Esophagus muscularis mucosa (tissue), 4 donors: ENCODE data around the gene CDH5. TPM values are rescaled to one million over a fixed set of nuclear protein-coding genes. Genes with fewer than 3 reads are reported as not detected.

Experiments
- DNase-seq: peaks from one replicate; pipeline ENCODE4 v3.0.0-alpha.2; 2017; ENCODE audit errors: extremely low spot score
- H3K27ac ChIP-seq, 4 donors: fragments of 200-600 bp; sonication (generic); replicated peaks in 1 of 4; 1 replicate in 3 of 4; 2 replicates in 1 of 4; pipeline ENCODE4 v1.5.1; 2016 to 2019; ENCODE audit warnings: mild to moderate bottlenecking in 1 of 4
- H3K27me3 ChIP-seq, 4 donors: fragments of 200-600 bp; sonication (generic); one replicate each; pipeline versions ENCODE4 v1.5.1 to v1.6.0; 2016 to 2019
- H3K36me3 ChIP-seq, 4 donors: fragments of 200-600 bp; sonication (generic); one replicate each; pipeline ENCODE4 v1.5.1; 2016 to 2019
- H3K4me1 ChIP-seq, 4 donors: fragments of 200-600 bp; sonication (generic); one replicate each; pipeline ENCODE4 v1.5.1; 2016 to 2019
- H3K4me3 ChIP-seq, 4 donors: fragments of 200-600 bp; sonication (generic); 1 replicate in 2 of 4; 2 replicates in 2 of 4; pipeline ENCODE4 v1.5.1; 2016 to 2019; ENCODE audit warnings: mild to moderate bottlenecking in 4 of 4, moderate library complexity in 1 of 4
- H3K9me3 ChIP-seq, 4 donors: fragments of 200-600 bp; sonication (generic); 1 replicate in 3 of 4; 2 replicates in 1 of 4; pipeline ENCODE4 v1.5.1; 2016 to 2019
- EP300 ChIP-seq: sonication (generic); formaldehyde crosslinking; IDR thresholded peaks from one replicate; pipeline ENCODE4 v1.6.1; 2017; ENCODE audit warnings: antibody characterized with exemption
- POLR2A ChIP-seq: fragments of 450-650 bp; IDR thresholded peaks from one replicate; pipeline ENCODE4 v1.6.1; 2017; ENCODE audit warnings: antibody characterized with exemption, moderate library complexity, mild to moderate bottlenecking, low read depth
- POLR2AphosphoS5 ChIP-seq, 2 donors: sonication (generic); formaldehyde crosslinking; IDR thresholded peaks; one replicate each; pipeline ENCODE4 v1.6.1; 2017; ENCODE audit warnings: antibody characterized with exemption in 2 of 2
- WGBS: methylation state at CpG from one replicate; pipeline ENCODE4 v1.1.5; 2018; 5-methylcytosine and 5-hydroxymethylcytosine counted together
- intact Hi-C: fragments of 100-400 bp; cut with DNase I; formaldehyde crosslinking; loops from one replicate; pipeline ENCODE4 v1.15.1; 2023
- total RNA-seq, 4 donors: library from RNA; depleted of rRNA; stranded (reverse); fragments of >200 nt; gene quantifications; one replicate each; pipeline versions ENCODE4 v1.1.0 to v1.2.1, GENCODE V29; 2016
- TF ChIP-seq, protein P1 (sequence below), 3 experiments: fragments of 200-600 bp in 2 of 3; fragments of 450-650 bp in 1 of 3; sonication (generic) in 2 of 3; IDR thresholded peaks; one replicate each; pipeline ENCODE4 v1.5.1; 2017 to 2019; ENCODE audit warnings: antibody characterized with exemption in 3 of 3, mild to moderate bottlenecking in 2 of 3, moderate library complexity in 1 of 3

Gene CDH5
- total RNA-seq, 4 donors from 2014 or later = 19.5 to 63.1 (median 50.6) TPM

GRCh38 chr16:66430214-66430613 is 63.7 kb downstream of the CDH5 start:
- no peak overlapping the region for H3K4me3 ChIP-seq
- DNase-seq = no peak
- H3K36me3 ChIP-seq = no peaks in the 10 kb centered on the region
- peaks cover 0 to 3% (median 0%) of the 10 kb centered on the region in 4 donors for H3K9me3 ChIP-seq
- no peak for TF ChIP-seq EP300
- TF ChIP-seq POLR2AphosphoS5 (IDR thresholded peaks at IDR 0.05) = no peak
- TF ChIP-seq, protein P1, sequence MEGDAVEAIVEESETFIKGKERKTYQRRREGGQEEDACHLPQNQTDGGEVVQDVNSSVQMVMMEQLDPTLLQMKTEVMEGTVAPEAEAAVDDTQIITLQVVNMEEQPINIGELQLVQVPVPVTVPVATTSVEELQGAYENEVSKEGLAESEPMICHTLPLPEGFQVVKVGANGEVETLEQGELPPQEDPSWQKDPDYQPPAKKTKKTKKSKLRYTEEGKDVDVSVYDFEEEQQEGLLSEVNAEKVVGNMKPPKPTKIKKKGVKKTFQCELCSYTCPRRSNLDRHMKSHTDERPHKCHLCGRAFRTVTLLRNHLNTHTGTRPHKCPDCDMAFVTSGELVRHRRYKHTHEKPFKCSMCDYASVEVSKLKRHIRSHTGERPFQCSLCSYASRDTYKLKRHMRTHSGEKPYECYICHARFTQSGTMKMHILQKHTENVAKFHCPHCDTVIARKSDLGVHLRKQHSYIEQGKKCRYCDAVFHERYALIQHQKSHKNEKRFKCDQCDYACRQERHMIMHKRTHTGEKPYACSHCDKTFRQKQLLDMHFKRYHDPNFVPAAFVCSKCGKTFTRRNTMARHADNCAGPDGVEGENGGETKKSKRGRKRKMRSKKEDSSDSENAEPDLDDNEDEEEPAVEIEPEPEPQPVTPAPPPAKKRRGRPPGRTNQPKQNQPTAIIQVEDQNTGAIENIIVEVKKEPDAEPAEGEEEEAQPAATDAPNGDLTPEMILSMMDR (IDR thresholded peaks at IDR 0.05) = no peak
- no peak for TF ChIP-seq POLR2A
- no peak overlapping the region for H3K27ac ChIP-seq
- intact Hi-C loops = no loop called here
- H3K27me3 ChIP-seq = peaks cover 0 to 66% (median 33%) of the 10 kb centered on the region in 4 donors
- H3K4me1 ChIP-seq = peaks cover 11 to 29% (median 21%) of the 10 kb centered on the region in 4 donors
- 83% methylated on average over 3 of the region's 3 CpGs for WGBS

GRCh38 chr16:66431760-66432159 is 65.3 kb downstream of the CDH5 start:
- 85% methylated on average over 8 of the region's 8 CpGs for WGBS
- H3K9me3 ChIP-seq = peaks cover 0 to 3% (median 0%) of the 10 kb centered on the region in 4 donors
- no peak overlapping the region for H3K4me3 ChIP-seq
- DNase-seq = no peak
- no peaks in the 10 kb centered on the region for H3K36me3 ChIP-seq
- TF ChIP-seq POLR2A (no peak), EP300 (no peak), POLR2AphosphoS5 (IDR thresholded peaks at IDR 0.05) (no peak)
- TF ChIP-seq, protein P1 (IDR thresholded peaks at IDR 0.05) = no peak
- no peak overlapping the region for H3K27ac ChIP-seq
- H3K4me1 ChIP-seq = peaks cover 6 to 19% (median 14%) of the 10 kb centered on the region in 4 donors
- H3K27me3 ChIP-seq = peaks cover 0 to 50% (median 21%) of the 10 kb centered on the region in 4 donors
- intact Hi-C loops = no loop called here

DNA sequence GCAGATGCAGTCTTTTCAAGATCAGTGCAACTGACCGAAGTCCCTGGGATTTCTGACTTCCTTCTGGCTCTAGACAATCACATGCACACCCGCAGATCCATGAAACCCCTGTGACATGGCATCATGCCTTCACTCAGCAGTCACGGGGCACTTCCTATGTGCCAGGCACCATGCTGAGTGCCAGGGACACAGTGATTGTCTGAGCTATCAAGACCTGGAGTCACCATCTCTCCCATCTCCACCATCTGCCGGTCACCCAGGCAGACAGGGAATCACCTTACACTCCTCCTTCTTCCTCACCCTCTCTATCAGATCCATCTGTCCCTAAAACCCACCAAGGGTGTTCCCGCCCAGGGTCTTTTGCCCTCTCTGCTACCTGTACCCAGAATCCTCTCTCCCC is 65.9 kb downstream of the CDH5 start:
- Histone ChIP-seq H3K4me1 (peaks cover 6 to 15% (median 10%) of the 10 kb centered on the region in 4 donors), H3K27ac (no peak overlapping the region), H3K4me3 (no peak overlapping the region), H3K36me3 (no peaks in the 10 kb centered on the region), H3K27me3 (peaks cover 0 to 46% (median 18%) of the 10 kb centered on the region in 4 donors), H3K9me3 (peaks cover 0 to 3% (median 0%) of the 10 kb centered on the region in 4 donors)
- 95% methylated on average over 4 of the region's 5 CpGs for WGBS
- intact Hi-C loops = no loop called here
- TF ChIP-seq EP300 (no peak), POLR2A (no peak), POLR2AphosphoS5 (IDR thresholded peaks at IDR 0.05) (no peak)
- TF ChIP-seq, protein P1 (IDR thresholded peaks at IDR 0.05) = no peak
- no peak for DNase-seq

DNA sequence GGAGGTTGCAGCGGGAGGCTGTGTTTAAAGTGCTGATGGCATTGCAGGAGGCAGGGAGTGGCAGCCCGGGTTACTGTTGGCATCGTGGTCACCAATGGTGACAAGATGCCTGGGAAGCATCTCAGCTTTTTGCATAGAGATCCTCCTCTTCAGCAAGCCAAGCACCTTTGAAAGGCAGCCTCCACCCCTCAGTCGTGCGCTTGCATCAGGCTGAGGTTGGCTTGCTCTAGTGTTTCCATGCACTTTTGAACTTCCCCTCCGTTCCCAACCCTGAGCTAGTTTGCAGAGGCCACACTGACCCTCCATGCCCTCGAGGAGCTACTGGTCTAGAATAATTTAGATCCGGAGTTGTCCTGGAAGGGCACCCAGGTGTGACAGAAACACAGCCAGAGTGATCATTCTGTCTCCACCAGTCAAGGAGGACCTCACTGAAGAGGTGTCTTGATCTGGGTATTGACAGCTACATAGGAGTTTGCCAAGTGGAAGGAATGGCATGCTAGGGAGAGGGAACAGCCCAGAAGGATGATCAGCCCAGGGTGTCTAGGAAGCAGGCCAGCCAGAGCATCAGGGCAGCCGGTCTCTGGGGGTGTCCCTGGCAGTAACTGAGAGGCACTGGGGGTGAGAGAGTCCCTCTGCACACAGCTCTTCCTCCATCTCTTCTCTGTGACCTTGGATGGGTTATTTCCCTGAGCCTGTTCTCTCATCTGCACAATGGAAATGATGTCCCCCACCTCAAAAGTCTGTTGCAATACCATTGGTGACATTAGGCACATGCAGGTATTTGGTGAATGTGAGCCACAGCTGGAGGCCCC is 68.3 kb downstream of the CDH5 start:
- H3K27ac ChIP-seq = no peak overlapping the region
- 89% methylated on average over 7 of the region's 9 CpGs for WGBS
- no peaks in the 10 kb centered on the region for H3K36me3 ChIP-seq
- H3K4me3 ChIP-seq = no peak overlapping the region
- intact Hi-C loops = no loop called here
- H3K9me3 ChIP-seq = peaks cover 0 to 3% (median 0%) of the 10 kb centered on the region in 4 donors
- H3K27me3 ChIP-seq = peaks cover 0 to 28% (median 0%) of the 10 kb centered on the region in 4 donors
- H3K4me1 ChIP-seq = no peaks in the 10 kb centered on the region
- DNase-seq = no peak
- TF ChIP-seq, protein P1 (IDR thresholded peaks at IDR 0.05) = no peak
